GM12878 (cell line): ENCODE results near the gene LMCD1.

Experiments
- DPF2 ChIP-seq: fragments of 450-650 bp; IDR thresholded peaks from 2 replicates; pipeline ENCODE4 v1.6.1; 2017; ENCODE audit warnings: mild to moderate bottlenecking
- ELK1 ChIP-seq: IDR thresholded peaks from 2 replicates; pipeline ENCODE4 v1.6.1; 2012; ENCODE audit warnings: low read depth, low read length, improper control_type of control experiment
- EZH2 ChIP-seq: IDR thresholded peaks from 2 replicates; pipeline ENCODE4 v1.6.1; 2012; ENCODE audit warnings: low read depth, mild to moderate bottlenecking, control low read depth, inconsistent platforms, low read length, borderline replicate concordance; ENCODE audit not compliant: control insufficient read depth
- GATAD2B ChIP-seq: fragments of 450-650 bp; conservative IDR thresholded peaks from 2 replicates; pipeline ENCODE4 v1.6.1; 2017; ENCODE audit warnings: low read depth, mild to moderate bottlenecking, moderate library complexity
- KDM1A ChIP-seq: fragments of 200-600 bp; sonication (generic); IDR thresholded peaks from 2 replicates; pipeline ENCODE4 v1.6.1; 2016; ENCODE audit warnings: borderline replicate concordance
- POLR2A ChIP-seq: IDR thresholded peaks from 2 replicates; pipeline ENCODE4 v1.6.1; 2011; ENCODE audit warnings: low read depth, mild to moderate bottlenecking, low read length
- POLR2AphosphoS5 ChIP-seq: IDR thresholded peaks from 2 replicates; pipeline ENCODE4 v1.6.1; 2011; ENCODE audit warnings: mild to moderate bottlenecking, low read length, inconsistent platforms
- SP1 ChIP-seq: IDR thresholded peaks from one replicate; pipeline ENCODE4 v1.6.1; 2011; ENCODE audit warnings: low read depth, low read length
- TARDBP ChIP-seq: IDR thresholded peaks from 2 replicates; pipeline ENCODE4 v1.6.1; 2016; ENCODE audit warnings: borderline replicate concordance
- ZBED1 ChIP-seq: IDR thresholded peaks from 2 replicates; pipeline ENCODE4 v1.6.1; 2016; ENCODE audit warnings: borderline replicate concordance
- ZNF592 ChIP-seq: fragments of 450-650 bp; IDR thresholded peaks from 2 replicates; pipeline ENCODE4 v1.6.1; 2017; ENCODE audit warnings: mild to moderate bottlenecking, moderate library complexity

GRCh38 chr3:8621141-8621540, 119.5 kb downstream of the LMCD1 start:
- TF ChIP-seq POLR2A: no peak
- TF ChIP-seq POLR2AphosphoS5: no peak
- TF ChIP-seq SP1: no peak
- TF ChIP-seq ZNF592: no peak
- TF ChIP-seq DPF2: no peak
- no peak for TF ChIP-seq TARDBP
- no peak for TF ChIP-seq ZBED1
- TF ChIP-seq ELK1: no peak
- no peak for TF ChIP-seq EZH2
- TF ChIP-seq KDM1A: no peak
- no peak for TF ChIP-seq GATAD2B
